NOMO-1 treated with dmso at 0.1 percent for 144 hours (cell line): ENCODE measurements around the gene ANKRD13B.
"Not testable (repeated sequence)": the region's sequence is repeated elsewhere in the genome, so short reads cannot be mapped to it uniquely, and the experiment has no call there.

ENCODE experiments used
- DNase-seq: peaks from one replicate; lab custom pipeline; 2025; ENCODE audit not compliant: unreplicated experiment; lab: John Stamatoyannopoulos, UW

ANKRD13B gene

GRCh38 chr17:29640981-29641642 is 48.2 kb downstream of the ANKRD13B start:
- no peak for DNase-seq

- DNase-seq = no peak
These were observed 49.3 kb downstream of the ANKRD13B start for GRCh38 chr17:29642171-29642611.

GRCh38 chr17:29643817-29644160 is 50.9 kb downstream of the ANKRD13B start:
- DNase-seq = no peak

- no peak for DNase-seq
These were observed 52.7 kb downstream of the ANKRD13B start for GRCh38 chr17:29645515-29646051.

- DNase-seq = no peak
These were observed 55.1 kb downstream of the ANKRD13B start for GRCh38 chr17:29648005-29648404.

- no peak for DNase-seq
These were observed 56.4 kb downstream of the ANKRD13B start for GRCh38 chr17:29649359-29649758.

GRCh38 chr17:29650396-29650795 is 57.5 kb downstream of the ANKRD13B start:
- no peak for DNase-seq

GRCh38 chr17:29651913-29652312 is 59.0 kb downstream of the ANKRD13B start:
- not testable (repeated sequence) for DNase-seq

GRCh38 chr17:29652976-29653375 is 60.0 kb downstream of the ANKRD13B start:
- DNase-seq = no peak

GRCh38 chr17:29653995-29654714 is 61.2 kb downstream of the ANKRD13B start:
- no peak for DNase-seq

- no peak for DNase-seq
These were observed 62.4 kb downstream of the ANKRD13B start for GRCh38 chr17:29655323-29655722.

GRCh38 chr17:29659155-29659554 is 66.2 kb downstream of the ANKRD13B start:
- DNase-seq = no peak

GRCh38 chr17:29661213-29661612 is 68.3 kb downstream of the ANKRD13B start:
- DNase-seq = no peak

GRCh38 chr17:29663155-29663554 is 70.2 kb downstream of the ANKRD13B start:
- no peak for DNase-seq
